ENCODE measurements around the gene CEP120.
"Not testable (repeated sequence)": the region's sequence is repeated elsewhere in the genome, so short reads cannot be mapped to it uniquely, and the experiment has no call there.

The CEP120 gene

GRCh38 chr5:123423278-123424149 lies at the start of gene CEP120:
CEP120 (minus strand) TSS chr5:123423403; CDS start chr5:123422998, 405 bp downstream.
- peak; percentile 97 to 100 for DNase-seq

- DNase-seq = no peak
Measured at GRCh38 chr5:123472150-123472924, 49.1 kb upstream of the CEP120 start.

GRCh38 chr5:123471385-123471784 lies 48.2 kb upstream of the CEP120 start:
- DNase-seq = no peak

- DNase-seq = not testable (repeated sequence)
Measured at GRCh38 chr5:123466839-123467238, 43.6 kb upstream of the CEP120 start.

- DNase-seq = no peak
Measured at GRCh38 chr5:123460296-123460729, 37.1 kb upstream of the CEP120 start.

- DNase-seq = not testable (repeated sequence)
Measured at GRCh38 chr5:123458994-123459393, 35.8 kb upstream of the CEP120 start.

- no peak for DNase-seq
Measured at GRCh38 chr5:123456242-123456641, 33.0 kb upstream of the CEP120 start.

GRCh38 chr5:123455640-123456039 lies 32.4 kb upstream of the CEP120 start:
- DNase-seq = no peak

- DNase-seq = no peak
Measured at GRCh38 chr5:123455095-123455494, 31.9 kb upstream of the CEP120 start.

- no peak for DNase-seq
Measured at GRCh38 chr5:123454259-123454911, 31.2 kb upstream of the CEP120 start.

- DNase-seq = no peak
Measured at GRCh38 chr5:123452401-123452800, 29.2 kb upstream of the CEP120 start.

- DNase-seq = no peak
Measured at GRCh38 chr5:123451047-123451446, 27.8 kb upstream of the CEP120 start.

- no peak for DNase-seq
Measured at GRCh38 chr5:123450640-123451039, 27.4 kb upstream of the CEP120 start.

GRCh38 chr5:123450114-123450513 lies 26.9 kb upstream of the CEP120 start:
- no peak for DNase-seq

GRCh38 chr5:123449424-123449974 lies 26.3 kb upstream of the CEP120 start:
- no peak for DNase-seq

GRCh38 chr5:123448743-123449142 lies 25.5 kb upstream of the CEP120 start:
- DNase-seq = no peak

GRCh38 chr5:123448017-123448617 lies 24.9 kb upstream of the CEP120 start:
- no peak for DNase-seq

- DNase-seq = no peak
Measured at GRCh38 chr5:123444016-123444415, 20.8 kb upstream of the CEP120 start.

- no peak for DNase-seq
Measured at GRCh38 chr5:123441408-123441807, 18.2 kb upstream of the CEP120 start.

GRCh38 chr5:123440456-123441181 lies 17.4 kb upstream of the CEP120 start:
- DNase-seq = no peak

- no peak for DNase-seq
Measured at GRCh38 chr5:123439709-123440108, 16.5 kb upstream of the CEP120 start.

GRCh38 chr5:123438902-123439301 lies 15.7 kb upstream of the CEP120 start:
- no peak for DNase-seq
